GM23338 (cell line): ENCODE measurements around the gene IL22. TPM values are rescaled to one million over a fixed set of nuclear protein-coding genes. Genes with fewer than 3 reads are reported as not detected.
A peak's percentile ranks its signal among the peaks of the same experiment; 100 is the strongest.

Experiments used
- ATAC-seq: fragments of 200-7000 bp; cut with Tn5 transposase; 3 replicates; pipeline ENCODE4 v1.9.1; 2020
- DNase-seq: peaks from one replicate; pipeline ENCODE4 v3.0.0-alpha.2; 2015; ENCODE audit warnings: low spot score
- H2AFZ ChIP-seq: fragments of 200-600 bp; sonication (generic); 2 replicates; pipeline ENCODE4 v1.8.0; 2016; ENCODE audit warnings: antibody characterized with exemption, mild to moderate bottlenecking, moderate library complexity
- H3F3A ChIP-seq: fragments of 200-600 bp; sonication (generic); replicated peaks from 2 replicates; pipeline ENCODE4 v1.8.0; 2017; ENCODE audit warnings: antibody characterized with exemption, mixed run types, low read depth
- H3K27ac ChIP-seq: fragments of 200-600 bp; sonication (generic); 2 replicates; pipeline ENCODE4 v1.6.1; 2016; ENCODE audit warnings: low read depth
- H3K27me3 ChIP-seq: fragments of 200-600 bp; sonication (generic); 2 replicates; pipeline ENCODE4 v1.8.0; 2016; ENCODE audit warnings: mild to moderate bottlenecking, mixed run types, moderate library complexity; ENCODE audit not compliant: insufficient read depth
- H3K36me3 ChIP-seq: fragments of 200-600 bp; sonication (generic); 2 replicates; pipeline ENCODE4 v1.8.0; 2016; ENCODE audit warnings: mild to moderate bottlenecking; ENCODE audit not compliant: insufficient read depth
- H3K4me1 ChIP-seq: fragments of 200-600 bp; sonication (generic); 2 replicates; pipeline ENCODE4 v1.8.0; 2016; ENCODE audit warnings: mild to moderate bottlenecking, moderate library complexity; ENCODE audit not compliant: insufficient read depth
- H3K4me2 ChIP-seq: fragments of 200-600 bp; sonication (generic); 2 replicates; pipeline ENCODE4 v1.7.1; 2017; ENCODE audit warnings: mixed run types
- H3K4me3 ChIP-seq: fragments of 200-600 bp; sonication (generic); 2 replicates; pipeline ENCODE4 v1.6.1; 2016; ENCODE audit warnings: mixed run types
- H3K79me2 ChIP-seq: fragments of 200-600 bp; sonication (generic); replicated peaks from 2 replicates; pipeline ENCODE4 v1.8.0; 2017; ENCODE audit warnings: mild to moderate bottlenecking; ENCODE audit not compliant: insufficient read depth
- H3K9me2 ChIP-seq: fragments of 200-600 bp; sonication (generic); 2 replicates; pipeline ENCODE4 v1.8.0; 2017; ENCODE audit not compliant: insufficient read depth
- H4K20me1 ChIP-seq: fragments of 200-600 bp; sonication (generic); replicated peaks from 2 replicates; pipeline ENCODE4 v1.8.0; 2017; ENCODE audit warnings: mild to moderate bottlenecking; ENCODE audit not compliant: insufficient read depth
- H3K27ac Mint-ChIP-seq: 2 replicates; pipeline ENCODE4 v1.8.0; 2020; ENCODE audit warnings: inconsistent platforms, mild to moderate bottlenecking, moderate library complexity, mixed read lengths
- H3K27me3 Mint-ChIP-seq: 3 replicates; pipeline ENCODE4 v1.8.0; 2022; ENCODE audit warnings: low read depth, mild to moderate bottlenecking, moderate library complexity, mixed read lengths, inconsistent platforms; ENCODE audit not compliant: insufficient read depth, poor library complexity
- H3K36me3 Mint-ChIP-seq: 3 replicates; pipeline ENCODE4 v1.8.0; 2021; ENCODE audit warnings: low read depth, mild to moderate bottlenecking, inconsistent platforms, moderate library complexity, mixed read lengths
- H3K4me1 Mint-ChIP-seq: 3 replicates; pipeline ENCODE4 v1.8.0; 2020; ENCODE audit warnings: mild to moderate bottlenecking, inconsistent platforms, mixed read lengths
- H3K4me3 Mint-ChIP-seq: 3 replicates; pipeline ENCODE4 v1.8.0; 2021; ENCODE audit warnings: moderate library complexity, mild to moderate bottlenecking, inconsistent platforms, mixed read lengths
- H3K9me3 Mint-ChIP-seq: 3 replicates; pipeline ENCODE4 v1.8.0; 2020; ENCODE audit warnings: moderate library complexity, mild to moderate bottlenecking, inconsistent platforms, mixed read lengths
- CREB1 ChIP-seq: fragments of 250-450 bp; sonication (Bioruptor Pico); IDR thresholded peaks from 2 replicates; pipeline ENCODE4 v1.5.0; 2020; ENCODE audit warnings: low read depth, mild to moderate bottlenecking, moderate library complexity
- EZH2 ChIP-seq: fragments of 200-600 bp; sonication (generic); IDR thresholded peaks from one replicate; pipeline ENCODE4 v1.8.0; 2017; ENCODE audit warnings: antibody characterized with exemption, mild to moderate bottlenecking, low read depth; ENCODE audit not compliant: unreplicated experiment
- EZH2phosphoT487 ChIP-seq: fragments of 200-600 bp; sonication (generic); IDR thresholded peaks from one replicate; pipeline ENCODE4 v1.8.1; 2018; ENCODE audit warnings: antibody characterized with exemption; ENCODE audit not compliant: unreplicated experiment
- JUNB ChIP-seq: IDR thresholded peaks from one replicate; pipeline ENCODE4 v1.6.1; 2016; ENCODE audit warnings: antibody characterized with exemption; ENCODE audit not compliant: unreplicated experiment
- NANOG ChIP-seq: IDR thresholded peaks from 2 replicates; pipeline ENCODE4 v1.6.1; 2016; ENCODE audit warnings: antibody characterized with exemption, borderline replicate concordance
- POLR2AphosphoS5 ChIP-seq: IDR thresholded peaks from 2 replicates; pipeline ENCODE4 v1.6.1; 2016; ENCODE audit warnings: antibody characterized with exemption, low read depth
- STAT1 ChIP-seq: IDR thresholded peaks from one replicate; pipeline ENCODE4 v1.6.1; 2016; ENCODE audit warnings: antibody characterized with exemption; ENCODE audit not compliant: unreplicated experiment
- ZNF114 ChIP-seq: fragments of 250-450 bp; sonication (Bioruptor Pico); IDR thresholded peaks from 2 replicates; pipeline ENCODE4 v1.5.0; 2020; ENCODE audit warnings: mild to moderate bottlenecking, moderate library complexity
- ZNF331 ChIP-seq: fragments of 250-450 bp; sonication (Bioruptor Pico); IDR thresholded peaks from 2 replicates; pipeline ENCODE4 v1.5.0; 2020; ENCODE audit warnings: low read depth, mild to moderate bottlenecking, moderate library complexity
- polyA plus RNA-seq: library from polyadenylated mRNA; unstranded; fragments of >200 nt; fragmentation: Nextera tagmentation; extraction: Ambion mirVana; gene quantifications from 2 replicates; pipeline ENCODE4 v1.2.1, GENCODE V29; 2016
- total RNA-seq: library from RNA; depleted of rRNA; stranded (reverse); fragments of >200 nt; shearing (Covaris generic); gene quantifications from 2 replicates; pipeline ENCODE4 v1.2.3, GENCODE V29; 2014
- TF ChIP-seq, protein P1 (sequence below): fragments of 250-450 bp; sonication (Bioruptor Pico); IDR thresholded peaks from 2 replicates; pipeline ENCODE4 v1.5.0; 2020; ENCODE audit warnings: mild to moderate bottlenecking, moderate library complexity
- TF ChIP-seq, protein P2 (sequence below): IDR thresholded peaks from 2 replicates; pipeline ENCODE4 v1.6.1; 2016; ENCODE audit warnings: antibody characterized with exemption
- TF ChIP-seq, protein P3 (sequence below), 2 experiments: fragments of 200-600 bp in 1 of 2; sonication (generic) in 1 of 2; conservative IDR thresholded peaks; 2 replicates each; pipeline versions ENCODE4 v1.5.1 to v1.6.1; 2016 to 2017; ENCODE audit warnings: antibody characterized with exemption in 2 of 2, low read depth in 2 of 2, mild to moderate bottlenecking in 2 of 2, moderate library complexity in 1 of 2
- TF ChIP-seq, protein P4 (sequence below): IDR thresholded peaks from one replicate; pipeline ENCODE4 v1.6.1; 2018; ENCODE audit warnings: antibody characterized with exemption; ENCODE audit not compliant: unreplicated experiment

Gene IL22
- total and polyA plus RNA-seq, 2 experiments from 2014 or later = not detected

DNA sequence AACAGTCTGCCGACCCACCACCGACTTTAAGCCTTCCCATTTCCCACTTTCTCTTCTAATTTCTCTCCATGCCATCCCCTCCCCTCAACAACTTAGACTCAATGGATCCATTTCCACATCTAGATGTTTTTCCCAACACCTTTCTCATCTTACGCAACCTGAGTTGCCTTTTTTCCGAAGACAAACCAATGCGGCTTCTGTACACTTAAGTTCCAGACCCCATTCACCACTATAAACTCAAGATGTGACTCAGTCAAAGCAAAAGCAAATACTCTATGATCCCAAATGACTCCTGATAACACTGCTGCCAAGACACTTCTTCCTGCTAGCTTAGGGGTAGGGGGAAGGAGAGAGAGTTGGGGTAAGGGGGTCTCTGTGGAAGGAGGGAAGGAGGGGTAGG, 1.3 kb downstream of the IL22 start (continued):
- TF ChIP-seq, protein P1, sequence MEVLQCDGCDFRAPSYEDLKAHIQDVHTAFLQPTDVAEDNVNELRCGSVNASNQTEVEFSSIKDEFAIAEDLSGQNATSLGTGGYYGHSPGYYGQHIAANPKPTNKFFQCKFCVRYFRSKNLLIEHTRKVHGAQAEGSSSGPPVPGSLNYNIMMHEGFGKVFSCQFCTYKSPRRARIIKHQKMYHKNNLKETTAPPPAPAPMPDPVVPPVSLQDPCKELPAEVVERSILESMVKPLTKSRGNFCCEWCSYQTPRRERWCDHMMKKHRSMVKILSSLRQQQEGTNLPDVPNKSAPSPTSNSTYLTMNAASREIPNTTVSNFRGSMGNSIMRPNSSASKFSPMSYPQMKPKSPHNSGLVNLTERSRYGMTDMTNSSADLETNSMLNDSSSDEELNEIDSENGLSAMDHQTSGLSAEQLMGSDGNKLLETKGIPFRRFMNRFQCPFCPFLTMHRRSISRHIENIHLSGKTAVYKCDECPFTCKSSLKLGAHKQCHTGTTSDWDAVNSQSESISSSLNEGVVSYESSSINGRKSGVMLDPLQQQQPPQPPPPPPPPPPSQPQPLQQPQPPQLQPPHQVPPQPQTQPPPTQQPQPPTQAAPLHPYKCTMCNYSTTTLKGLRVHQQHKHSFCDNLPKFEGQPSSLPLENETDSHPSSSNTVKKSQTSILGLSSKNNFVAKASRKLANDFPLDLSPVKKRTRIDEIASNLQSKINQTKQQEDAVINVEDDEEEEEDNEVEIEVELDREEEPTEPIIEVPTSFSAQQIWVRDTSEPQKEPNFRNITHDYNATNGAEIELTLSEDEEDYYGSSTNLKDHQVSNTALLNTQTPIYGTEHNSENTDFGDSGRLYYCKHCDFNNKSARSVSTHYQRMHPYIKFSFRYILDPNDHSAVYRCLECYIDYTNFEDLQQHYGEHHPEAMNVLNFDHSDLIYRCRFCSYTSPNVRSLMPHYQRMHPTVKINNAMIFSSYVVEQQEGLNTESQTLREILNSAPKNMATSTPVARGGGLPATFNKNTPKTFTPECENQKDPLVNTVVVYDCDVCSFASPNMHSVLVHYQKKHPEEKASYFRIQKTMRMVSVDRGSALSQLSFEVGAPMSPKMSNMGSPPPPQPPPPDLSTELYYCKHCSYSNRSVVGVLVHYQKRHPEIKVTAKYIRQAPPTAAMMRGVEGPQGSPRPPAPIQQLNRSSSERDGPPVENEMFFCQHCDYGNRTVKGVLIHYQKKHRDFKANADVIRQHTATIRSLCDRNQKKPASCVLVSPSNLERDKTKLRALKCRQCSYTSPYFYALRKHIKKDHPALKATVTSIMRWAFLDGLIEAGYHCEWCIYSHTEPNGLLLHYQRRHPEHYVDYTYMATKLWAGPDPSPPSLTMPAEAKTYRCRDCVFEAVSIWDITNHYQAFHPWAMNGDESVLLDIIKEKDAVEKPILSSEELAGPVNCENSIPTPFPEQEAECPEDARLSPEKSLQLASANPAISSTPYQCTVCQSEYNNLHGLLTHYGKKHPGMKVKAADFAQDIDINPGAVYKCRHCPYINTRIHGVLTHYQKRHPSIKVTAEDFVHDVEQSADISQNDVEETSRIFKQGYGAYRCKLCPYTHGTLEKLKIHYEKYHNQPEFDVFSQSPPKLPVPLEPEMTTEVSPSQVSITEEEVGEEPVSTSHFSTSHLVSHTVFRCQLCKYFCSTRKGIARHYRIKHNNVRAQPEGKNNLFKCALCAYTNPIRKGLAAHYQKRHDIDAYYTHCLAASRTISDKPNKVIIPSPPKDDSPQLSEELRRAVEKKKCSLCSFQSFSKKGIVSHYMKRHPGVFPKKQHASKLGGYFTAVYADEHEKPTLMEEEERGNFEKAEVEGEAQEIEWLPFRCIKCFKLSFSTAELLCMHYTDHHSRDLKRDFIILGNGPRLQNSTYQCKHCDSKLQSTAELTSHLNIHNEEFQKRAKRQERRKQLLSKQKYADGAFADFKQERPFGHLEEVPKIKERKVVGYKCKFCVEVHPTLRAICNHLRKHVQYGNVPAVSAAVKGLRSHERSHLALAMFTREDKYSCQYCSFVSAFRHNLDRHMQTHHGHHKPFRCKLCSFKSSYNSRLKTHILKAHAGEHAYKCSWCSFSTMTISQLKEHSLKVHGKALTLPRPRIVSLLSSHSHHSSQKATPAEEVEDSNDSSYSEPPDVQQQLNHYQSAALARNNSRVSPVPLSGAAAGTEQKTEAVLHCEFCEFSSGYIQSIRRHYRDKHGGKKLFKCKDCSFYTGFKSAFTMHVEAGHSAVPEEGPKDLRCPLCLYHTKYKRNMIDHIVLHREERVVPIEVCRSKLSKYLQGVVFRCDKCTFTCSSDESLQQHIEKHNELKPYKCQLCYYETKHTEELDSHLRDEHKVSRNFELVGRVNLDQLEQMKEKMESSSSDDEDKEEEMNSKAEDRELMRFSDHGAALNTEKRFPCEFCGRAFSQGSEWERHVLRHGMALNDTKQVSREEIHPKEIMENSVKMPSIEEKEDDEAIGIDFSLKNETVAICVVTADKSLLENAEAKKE (CRISPR knock-in tag) = no peak

DNA sequence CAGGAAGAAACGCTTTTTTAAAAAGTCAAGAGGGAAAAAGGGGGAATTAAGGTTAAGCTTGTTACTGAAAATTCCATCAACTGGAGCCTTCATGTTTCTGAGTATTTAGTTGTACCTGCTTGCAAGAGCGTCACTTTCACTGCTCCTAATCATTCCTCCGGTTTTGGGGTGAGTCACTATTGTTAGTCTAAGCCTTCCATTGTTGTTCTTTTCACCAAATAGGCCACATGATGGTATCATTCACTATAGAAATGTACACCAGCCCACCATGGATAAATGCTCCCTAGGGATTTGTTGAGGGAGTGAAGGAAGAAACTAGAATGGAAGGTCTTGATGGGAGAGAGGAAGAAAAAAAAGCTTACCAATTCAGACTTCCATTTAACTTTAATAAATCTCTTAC, 3.0 kb downstream of the IL22 start:
- no peak overlapping the region for H3K4me3 Mint-ChIP-seq
- ATAC-seq = no peak
- no peaks in the 10 kb centered on the region for H3K27me3 Mint-ChIP-seq
- no peak for TF ChIP-seq EZH2
- TF ChIP-seq JUNB = no peak
- TF ChIP-seq POLR2AphosphoS5 = no peak
- TF ChIP-seq, protein P2, sequence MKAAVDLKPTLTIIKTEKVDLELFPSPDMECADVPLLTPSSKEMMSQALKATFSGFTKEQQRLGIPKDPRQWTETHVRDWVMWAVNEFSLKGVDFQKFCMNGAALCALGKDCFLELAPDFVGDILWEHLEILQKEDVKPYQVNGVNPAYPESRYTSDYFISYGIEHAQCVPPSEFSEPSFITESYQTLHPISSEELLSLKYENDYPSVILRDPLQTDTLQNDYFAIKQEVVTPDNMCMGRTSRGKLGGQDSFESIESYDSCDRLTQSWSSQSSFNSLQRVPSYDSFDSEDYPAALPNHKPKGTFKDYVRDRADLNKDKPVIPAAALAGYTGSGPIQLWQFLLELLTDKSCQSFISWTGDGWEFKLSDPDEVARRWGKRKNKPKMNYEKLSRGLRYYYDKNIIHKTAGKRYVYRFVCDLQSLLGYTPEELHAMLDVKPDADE = no peak
- no peak for TF ChIP-seq ZNF331 (CRISPR knock-in tag)
- no peak for TF ChIP-seq EZH2phosphoT487
- TF ChIP-seq CREB1 = no peak
- no peak for TF ChIP-seq ZNF114
- TF ChIP-seq, protein P3, sequence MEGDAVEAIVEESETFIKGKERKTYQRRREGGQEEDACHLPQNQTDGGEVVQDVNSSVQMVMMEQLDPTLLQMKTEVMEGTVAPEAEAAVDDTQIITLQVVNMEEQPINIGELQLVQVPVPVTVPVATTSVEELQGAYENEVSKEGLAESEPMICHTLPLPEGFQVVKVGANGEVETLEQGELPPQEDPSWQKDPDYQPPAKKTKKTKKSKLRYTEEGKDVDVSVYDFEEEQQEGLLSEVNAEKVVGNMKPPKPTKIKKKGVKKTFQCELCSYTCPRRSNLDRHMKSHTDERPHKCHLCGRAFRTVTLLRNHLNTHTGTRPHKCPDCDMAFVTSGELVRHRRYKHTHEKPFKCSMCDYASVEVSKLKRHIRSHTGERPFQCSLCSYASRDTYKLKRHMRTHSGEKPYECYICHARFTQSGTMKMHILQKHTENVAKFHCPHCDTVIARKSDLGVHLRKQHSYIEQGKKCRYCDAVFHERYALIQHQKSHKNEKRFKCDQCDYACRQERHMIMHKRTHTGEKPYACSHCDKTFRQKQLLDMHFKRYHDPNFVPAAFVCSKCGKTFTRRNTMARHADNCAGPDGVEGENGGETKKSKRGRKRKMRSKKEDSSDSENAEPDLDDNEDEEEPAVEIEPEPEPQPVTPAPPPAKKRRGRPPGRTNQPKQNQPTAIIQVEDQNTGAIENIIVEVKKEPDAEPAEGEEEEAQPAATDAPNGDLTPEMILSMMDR (conservative IDR thresholded peaks at IDR 0.05; ENCODE audit: low read depth in 2 of 2) = no peak
- TF ChIP-seq NANOG = no peak
- TF ChIP-seq, protein P4, sequence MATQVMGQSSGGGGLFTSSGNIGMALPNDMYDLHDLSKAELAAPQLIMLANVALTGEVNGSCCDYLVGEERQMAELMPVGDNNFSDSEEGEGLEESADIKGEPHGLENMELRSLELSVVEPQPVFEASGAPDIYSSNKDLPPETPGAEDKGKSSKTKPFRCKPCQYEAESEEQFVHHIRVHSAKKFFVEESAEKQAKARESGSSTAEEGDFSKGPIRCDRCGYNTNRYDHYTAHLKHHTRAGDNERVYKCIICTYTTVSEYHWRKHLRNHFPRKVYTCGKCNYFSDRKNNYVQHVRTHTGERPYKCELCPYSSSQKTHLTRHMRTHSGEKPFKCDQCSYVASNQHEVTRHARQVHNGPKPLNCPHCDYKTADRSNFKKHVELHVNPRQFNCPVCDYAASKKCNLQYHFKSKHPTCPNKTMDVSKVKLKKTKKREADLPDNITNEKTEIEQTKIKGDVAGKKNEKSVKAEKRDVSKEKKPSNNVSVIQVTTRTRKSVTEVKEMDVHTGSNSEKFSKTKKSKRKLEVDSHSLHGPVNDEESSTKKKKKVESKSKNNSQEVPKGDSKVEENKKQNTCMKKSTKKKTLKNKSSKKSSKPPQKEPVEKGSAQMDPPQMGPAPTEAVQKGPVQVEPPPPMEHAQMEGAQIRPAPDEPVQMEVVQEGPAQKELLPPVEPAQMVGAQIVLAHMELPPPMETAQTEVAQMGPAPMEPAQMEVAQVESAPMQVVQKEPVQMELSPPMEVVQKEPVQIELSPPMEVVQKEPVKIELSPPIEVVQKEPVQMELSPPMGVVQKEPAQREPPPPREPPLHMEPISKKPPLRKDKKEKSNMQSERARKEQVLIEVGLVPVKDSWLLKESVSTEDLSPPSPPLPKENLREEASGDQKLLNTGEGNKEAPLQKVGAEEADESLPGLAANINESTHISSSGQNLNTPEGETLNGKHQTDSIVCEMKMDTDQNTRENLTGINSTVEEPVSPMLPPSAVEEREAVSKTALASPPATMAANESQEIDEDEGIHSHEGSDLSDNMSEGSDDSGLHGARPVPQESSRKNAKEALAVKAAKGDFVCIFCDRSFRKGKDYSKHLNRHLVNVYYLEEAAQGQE = no peak
- TF ChIP-seq STAT1 = no peak

More for the DNA sequence above, 3.0 kb downstream of the IL22 start:
- Mint-ChIP-seq H3K27ac (no peak overlapping the region), H3K9me3 (peaks cover 16% of the 10 kb centered on the region), H3K4me1 (no peaks in the 10 kb centered on the region), H3K36me3 (peaks cover 5% of the 10 kb centered on the region; the same call in 2 of the 3 replicates)
- Histone ChIP-seq H3K36me3 (no peaks in the 10 kb centered on the region), H3K4me2 (no peak overlapping the region), H4K20me1 (no peaks in the 10 kb centered on the region), H3K4me1 (no peaks in the 10 kb centered on the region), H3K79me2 (no peaks in the 10 kb centered on the region), H3K27ac (no peak overlapping the region), H3K9me2 (peaks cover 8% of the 10 kb centered on the region; the same call in 1 of the 2 replicates), H2AFZ (peak overlapping the region; percentile 58; the same call in 1 of the 2 replicates), H3K27me3 (no peaks in the 10 kb centered on the region), H3F3A (no peaks in the 10 kb centered on the region), H3K4me3 (no peak overlapping the region)
- no peak for DNase-seq
